Measurements from ENCODE around the gene KBTBD13.
"Not testable (repeated sequence)": the region's sequence is repeated elsewhere in the genome, so short reads cannot be mapped to it uniquely, and the experiment has no call there.

KBTBD13 gene

GRCh38 chr15:65069779-65070546, 6.6 kb upstream of the KBTBD13 start:
- no peak for DNase-seq

- peak; percentile 61 for DNase-seq
These were observed 5.2 kb upstream of the KBTBD13 start for GRCh38 chr15:65071381-65071811.

GRCh38 chr15:65072027-65072426, 4.5 kb upstream of the KBTBD13 start:
- DNase-seq, result no peak

- DNase-seq, result no peak
These were observed 3.9 kb upstream of the KBTBD13 start for GRCh38 chr15:65072617-65073016.

- not testable (repeated sequence) for DNase-seq
These were observed 1.6 kb upstream of the KBTBD13 start for GRCh38 chr15:65074946-65075345.

GRCh38 chr15:65075607-65076395, 745 bp upstream of the KBTBD13 start:
- not testable (repeated sequence) for DNase-seq

- DNase-seq, result no peak
These were observed 890 bp downstream of the KBTBD13 start for GRCh38 chr15:65077291-65077980.

GRCh38 chr15:65077981-65078352, 1.4 kb downstream of the KBTBD13 start:
- DNase-seq, result peak; percentile 78

- DNase-seq, result no peak
These were observed 3.0 kb downstream of the KBTBD13 start for GRCh38 chr15:65079580-65079979.

- DNase-seq, result no peak
These were observed 4.7 kb downstream of the KBTBD13 start for GRCh38 chr15:65081270-65081669.

- DNase-seq, result no peak
These were observed 5.2 kb downstream of the KBTBD13 start for GRCh38 chr15:65081758-65082157.

GRCh38 chr15:65082303-65082953, 5.9 kb downstream of the KBTBD13 start:
- no peak for DNase-seq

- no peak for DNase-seq
These were observed 6.7 kb downstream of the KBTBD13 start for GRCh38 chr15:65083262-65083701.

GRCh38 chr15:65084500-65085206, 8.1 kb downstream of the KBTBD13 start:
- no peak for DNase-seq

- DNase-seq, result no peak
These were observed 8.7 kb downstream of the KBTBD13 start for GRCh38 chr15:65085207-65085753.

GRCh38 chr15:65085990-65086679, 9.6 kb downstream of the KBTBD13 start:
- DNase-seq, result no peak

GRCh38 chr15:65086680-65087111, 10.2 kb downstream of the KBTBD13 start:
- DNase-seq, result no peak

- no peak for DNase-seq
These were observed 10.9 kb downstream of the KBTBD13 start for GRCh38 chr15:65087411-65087810.

GRCh38 chr15:65087873-65088642, 11.5 kb downstream of the KBTBD13 start:
- peak; percentile 62 for DNase-seq

GRCh38 chr15:65088643-65089021, 12.1 kb downstream of the KBTBD13 start:
- DNase-seq, result no peak

All from right forelimb (tissue), 1 donor.